ENCODE measurements around the gene METTL6.

DNA sequence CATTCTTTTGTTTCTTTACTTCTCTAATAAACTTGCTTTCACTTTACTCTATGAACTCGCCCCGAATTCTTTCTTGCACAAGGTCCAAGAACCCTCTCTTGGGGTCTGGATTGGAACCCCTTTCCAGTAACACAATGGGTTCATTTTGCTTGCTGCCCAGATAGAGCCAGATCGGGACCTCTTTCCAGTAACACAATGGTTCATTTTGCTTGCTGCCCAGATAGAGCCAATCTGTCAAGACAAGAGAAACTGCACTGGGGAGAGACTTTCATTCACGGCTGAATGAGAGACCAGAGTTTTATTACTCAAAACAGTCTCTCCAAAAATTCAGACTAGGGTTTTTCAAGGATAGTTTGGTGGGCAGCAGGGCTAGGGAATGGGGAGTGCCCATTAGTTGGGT, 25.4 kb downstream of the METTL6 start:
- TF ChIP-seq, protein P1, sequence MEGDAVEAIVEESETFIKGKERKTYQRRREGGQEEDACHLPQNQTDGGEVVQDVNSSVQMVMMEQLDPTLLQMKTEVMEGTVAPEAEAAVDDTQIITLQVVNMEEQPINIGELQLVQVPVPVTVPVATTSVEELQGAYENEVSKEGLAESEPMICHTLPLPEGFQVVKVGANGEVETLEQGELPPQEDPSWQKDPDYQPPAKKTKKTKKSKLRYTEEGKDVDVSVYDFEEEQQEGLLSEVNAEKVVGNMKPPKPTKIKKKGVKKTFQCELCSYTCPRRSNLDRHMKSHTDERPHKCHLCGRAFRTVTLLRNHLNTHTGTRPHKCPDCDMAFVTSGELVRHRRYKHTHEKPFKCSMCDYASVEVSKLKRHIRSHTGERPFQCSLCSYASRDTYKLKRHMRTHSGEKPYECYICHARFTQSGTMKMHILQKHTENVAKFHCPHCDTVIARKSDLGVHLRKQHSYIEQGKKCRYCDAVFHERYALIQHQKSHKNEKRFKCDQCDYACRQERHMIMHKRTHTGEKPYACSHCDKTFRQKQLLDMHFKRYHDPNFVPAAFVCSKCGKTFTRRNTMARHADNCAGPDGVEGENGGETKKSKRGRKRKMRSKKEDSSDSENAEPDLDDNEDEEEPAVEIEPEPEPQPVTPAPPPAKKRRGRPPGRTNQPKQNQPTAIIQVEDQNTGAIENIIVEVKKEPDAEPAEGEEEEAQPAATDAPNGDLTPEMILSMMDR (IDR thresholded peaks at IDR 0.05; ENCODE audit: low read length) = no peak
- no peak for TF ChIP-seq EZH2phosphoT487 (IDR thresholded peaks at IDR 0.05; ENCODE audit: low read length)
- TF ChIP-seq EZH2 (optimal IDR thresholded peaks at IDR 0.05; ENCODE audit: low read depth, low read length) = no peak
